Adrenal gland (tissue), 5 donors: Measurements from ENCODE around the gene GNLY.

Experiments
- CTCF ChIP-seq, 6 experiments: fragments of 450-650 bp in 4 of 6; fragments of 200-600 bp in 2 of 6; sonication (generic) in 1 of 6; IDR thresholded peaks; 1 replicate in 5 of 6; 2 replicates in 1 of 6; pipeline versions ENCODE4 v1.5.1 to v1.8.0; 2016 to 2021; ENCODE audit warnings: antibody characterized with exemption in 6 of 6, mild to moderate bottlenecking in 2 of 6, moderate library complexity in 1 of 6
- POLR2A ChIP-seq, 2 donors: fragments of 450-650 bp; IDR thresholded peaks; one replicate each; pipeline ENCODE4 v1.6.1; 2017; ENCODE audit warnings: antibody characterized with exemption in 2 of 2, mild to moderate bottlenecking in 2 of 2, moderate library complexity in 1 of 2
- donor health status: DM: no; HTN: no; CAD: no.

DNA sequence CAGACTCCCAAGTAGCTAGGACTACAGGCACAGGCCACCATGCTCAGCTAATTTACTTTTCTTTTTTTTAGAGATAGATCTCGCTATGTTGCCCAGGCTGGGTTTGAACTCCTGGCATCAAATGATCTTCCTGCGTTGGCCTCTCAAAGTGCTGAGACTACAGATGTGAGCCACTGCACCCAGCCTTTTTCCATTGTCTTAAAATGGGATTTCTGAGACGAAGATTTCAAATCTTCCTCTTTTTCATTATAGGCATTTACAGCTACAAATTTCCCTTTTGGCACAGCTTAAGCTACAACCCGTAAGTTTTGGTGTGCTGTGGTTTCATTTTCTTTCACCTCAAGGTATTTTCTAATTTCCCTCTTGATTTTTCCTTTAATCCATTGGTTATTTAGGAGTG lies 8.6 kb downstream of the GNLY start:
- TF ChIP-seq CTCF (IDR thresholded peaks at IDR 0.05) (no peak), POLR2A (IDR thresholded peaks at IDR 0.05) (no peak)
